Bronchial epithelial cell (primary cell): Measurements from ENCODE around the gene TMEM132D. TPM values are rescaled to one million over a fixed set of nuclear protein-coding genes. Genes with fewer than 3 reads are reported as not detected.

Experiments used
- DNase-seq: peaks from one replicate; pipeline ENCODE4 v3.0.0-alpha.2; 2010; ENCODE audit warnings: low read depth
- FAIRE-seq: peaks from 2 replicates; lab custom pipeline; 2011; peaks lifted over from hg19 to GRCh38; lab: Jason Lieb, UNC
- H3K27me3 ChIP-seq: 2 replicates; pipeline ENCODE4 v1.5.1; 2011; ENCODE audit warnings: low read length; ENCODE audit not compliant: control insufficient read depth, insufficient read depth
- H3K36me3 ChIP-seq: 2 replicates; pipeline ENCODE4 v1.5.1; 2011; ENCODE audit warnings: low read length; ENCODE audit not compliant: control insufficient read depth, insufficient read depth
- H3K4me3 ChIP-seq: 2 replicates; pipeline ENCODE4 v1.5.1; 2011; ENCODE audit warnings: mild to moderate bottlenecking, low read depth, low read length, control low read depth
- total RNA-seq: library from RNA; depleted of rRNA; stranded (reverse); fragments of >200 nt; gene quantifications from 2 replicates; pipeline ENCODE4 v1.2.1, GENCODE V29; 2014
- TF ChIP-seq, protein P1 (sequence below): IDR thresholded peaks from 2 replicates; pipeline ENCODE4 v1.5.1; 2011; ENCODE audit warnings: mild to moderate bottlenecking, moderate library complexity, low read length, control low read depth, inconsistent platforms; ENCODE audit not compliant: insufficient read depth, severe bottlenecking

TMEM132D gene
- total RNA-seq, result not detected in 2 replicates

DNA sequence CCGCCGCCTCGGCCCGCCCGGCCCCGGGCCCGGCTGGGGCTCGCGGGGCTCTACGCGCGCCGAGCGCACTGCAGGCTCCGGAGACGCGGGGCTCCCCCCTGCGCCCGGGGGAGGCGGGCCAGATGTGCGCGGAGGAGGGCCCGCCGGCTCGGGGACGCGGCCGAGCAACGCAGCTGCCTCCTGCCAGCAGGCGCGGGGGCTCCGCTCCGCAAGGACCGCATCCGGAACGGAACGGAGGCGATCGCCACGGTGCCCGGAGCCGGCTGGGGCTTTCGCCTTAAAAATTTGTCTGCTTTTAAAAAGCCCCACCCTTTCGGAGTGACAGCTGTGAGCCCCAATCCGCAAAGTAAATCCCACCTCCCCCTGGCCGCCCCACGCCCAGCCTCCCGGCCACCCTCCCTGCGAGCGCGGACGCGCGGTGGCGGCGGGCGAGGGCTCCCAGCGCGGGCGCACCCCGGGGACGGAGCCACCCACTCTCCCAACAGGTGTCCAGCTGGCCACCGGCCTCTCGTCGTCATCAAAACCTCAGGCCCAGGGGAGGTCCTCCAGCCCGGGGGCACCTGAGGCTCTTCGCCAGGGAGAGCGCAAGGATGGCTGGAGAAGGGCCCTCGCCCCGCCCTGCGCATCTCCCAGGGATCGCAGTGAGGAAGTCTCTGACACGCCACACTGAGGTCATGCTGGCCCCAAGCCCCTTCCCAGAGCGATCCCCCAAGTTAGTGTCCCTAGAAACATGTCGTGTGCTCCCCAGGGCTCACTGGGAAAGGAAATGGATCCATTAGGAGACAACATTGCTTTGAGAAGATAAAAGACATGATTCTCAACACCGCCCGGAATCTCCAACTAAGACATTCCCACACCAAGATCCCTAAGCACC lies at the start of gene TMEM132D:
TMEM132D (minus strand) TSS at position 70 of the 874 bp plus-strand sequence.
- FAIRE-seq (no peak), DNase-seq (no peak)
- TF ChIP-seq, protein P1, sequence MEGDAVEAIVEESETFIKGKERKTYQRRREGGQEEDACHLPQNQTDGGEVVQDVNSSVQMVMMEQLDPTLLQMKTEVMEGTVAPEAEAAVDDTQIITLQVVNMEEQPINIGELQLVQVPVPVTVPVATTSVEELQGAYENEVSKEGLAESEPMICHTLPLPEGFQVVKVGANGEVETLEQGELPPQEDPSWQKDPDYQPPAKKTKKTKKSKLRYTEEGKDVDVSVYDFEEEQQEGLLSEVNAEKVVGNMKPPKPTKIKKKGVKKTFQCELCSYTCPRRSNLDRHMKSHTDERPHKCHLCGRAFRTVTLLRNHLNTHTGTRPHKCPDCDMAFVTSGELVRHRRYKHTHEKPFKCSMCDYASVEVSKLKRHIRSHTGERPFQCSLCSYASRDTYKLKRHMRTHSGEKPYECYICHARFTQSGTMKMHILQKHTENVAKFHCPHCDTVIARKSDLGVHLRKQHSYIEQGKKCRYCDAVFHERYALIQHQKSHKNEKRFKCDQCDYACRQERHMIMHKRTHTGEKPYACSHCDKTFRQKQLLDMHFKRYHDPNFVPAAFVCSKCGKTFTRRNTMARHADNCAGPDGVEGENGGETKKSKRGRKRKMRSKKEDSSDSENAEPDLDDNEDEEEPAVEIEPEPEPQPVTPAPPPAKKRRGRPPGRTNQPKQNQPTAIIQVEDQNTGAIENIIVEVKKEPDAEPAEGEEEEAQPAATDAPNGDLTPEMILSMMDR, result no peak
- no peak within 1 kb of the TSS for H3K4me3 ChIP-seq
- H3K36me3 ChIP-seq, result no peaks in the 10 kb centered on the region
- H3K27me3 ChIP-seq, result peaks cover 2% of the 10 kb centered on the region

DNA sequence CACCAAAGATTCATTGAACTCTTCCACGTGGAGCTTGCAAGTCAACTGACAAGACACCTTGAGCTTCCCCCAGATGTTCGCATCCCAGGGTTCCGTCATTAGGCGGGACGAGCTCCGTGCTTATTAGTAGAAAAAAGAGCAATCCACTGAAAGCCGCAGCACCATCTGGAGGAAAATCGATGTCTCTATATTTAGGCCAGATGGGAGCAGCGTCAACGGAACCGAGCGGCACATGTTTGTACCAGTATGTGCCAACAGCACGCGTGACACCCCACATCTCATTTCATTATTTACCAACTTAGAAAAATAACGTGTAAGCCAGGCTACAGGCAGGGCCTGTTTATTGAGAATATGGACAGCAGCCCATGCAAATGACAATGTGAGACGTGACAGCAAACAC lies 45.8 kb upstream of the TMEM132D start:
- no peaks in the 10 kb centered on the region for H3K36me3 ChIP-seq
- no peaks in the 10 kb centered on the region for H3K27me3 ChIP-seq
- FAIRE-seq (no peak), DNase-seq (no peak)
- TF ChIP-seq, protein P1, result no peak
- H3K4me3 ChIP-seq, result no peak overlapping the region

DNA sequence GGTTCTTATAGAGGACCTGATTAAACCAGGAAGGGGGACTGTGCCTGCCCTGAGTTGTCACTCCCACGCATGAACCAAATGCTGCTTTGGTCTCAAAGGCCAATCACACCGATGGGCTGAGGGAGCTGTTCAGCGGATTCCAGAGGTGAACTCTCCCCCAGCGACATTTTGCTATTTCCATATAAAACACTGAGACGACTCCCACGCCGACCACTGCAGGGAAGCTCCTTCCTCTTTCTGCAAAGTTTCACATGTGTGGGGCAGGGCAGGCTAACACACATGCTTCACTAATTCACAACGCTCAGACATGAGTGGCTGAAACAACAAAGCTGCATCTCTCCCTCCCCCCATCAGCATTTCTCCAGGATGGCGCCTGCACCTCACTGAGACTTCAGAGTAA lies 37.8 kb upstream of the TMEM132D start:
- TF ChIP-seq, protein P1, result no peak
- H3K27me3 ChIP-seq, result no peaks in the 10 kb centered on the region
- no peak for DNase-seq
- no peaks in the 10 kb centered on the region for H3K36me3 ChIP-seq
- H3K4me3 ChIP-seq, result no peak overlapping the region
- no peak for FAIRE-seq

DNA sequence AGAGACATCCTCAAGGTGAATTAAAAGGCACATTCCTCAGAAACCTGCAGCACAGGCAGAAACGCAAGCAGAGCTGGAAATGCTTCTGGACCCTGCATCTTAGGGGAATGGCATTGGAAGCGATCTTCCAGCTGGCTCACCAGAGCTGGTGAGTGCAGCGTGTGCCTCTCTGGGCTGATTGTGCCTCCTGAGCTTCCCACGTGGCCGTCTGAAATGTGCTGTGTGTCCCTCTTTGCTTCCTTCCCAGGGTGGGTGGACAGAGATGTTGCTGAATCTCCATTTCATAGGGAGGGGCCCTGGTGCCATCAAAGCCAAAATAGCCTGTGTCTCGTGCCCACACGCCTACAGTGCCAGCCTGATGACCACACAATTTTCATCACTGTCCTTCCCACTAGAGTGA lies 34.3 kb upstream of the TMEM132D start:
- FAIRE-seq, result no peak
- TF ChIP-seq, protein P1, result no peak
- DNase-seq, result no peak
- no peaks in the 10 kb centered on the region for H3K36me3 ChIP-seq
- no peak overlapping the region for H3K4me3 ChIP-seq
- no peaks in the 10 kb centered on the region for H3K27me3 ChIP-seq

DNA sequence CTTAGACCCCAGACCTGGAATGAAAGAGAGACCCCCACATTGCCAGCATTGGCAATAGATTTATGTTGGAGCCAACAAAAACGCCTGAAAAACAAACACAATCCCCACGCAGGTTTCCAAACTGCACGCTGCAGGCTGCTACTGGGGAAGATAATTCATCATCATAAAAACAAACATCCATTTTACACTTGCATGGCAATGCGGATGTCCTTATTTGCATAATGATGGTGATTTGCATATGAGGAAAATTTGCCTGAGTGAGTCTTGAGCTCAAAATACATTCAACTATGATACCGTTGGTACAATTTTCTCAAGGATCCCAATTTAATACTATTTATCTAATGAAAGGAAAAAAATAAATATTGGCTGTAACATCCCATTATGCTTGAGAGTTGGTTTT lies 33.6 kb upstream of the TMEM132D start:
- no peak for FAIRE-seq
- H3K4me3 ChIP-seq, result no peak overlapping the region
- H3K36me3 ChIP-seq, result no peaks in the 10 kb centered on the region
- no peaks in the 10 kb centered on the region for H3K27me3 ChIP-seq
- TF ChIP-seq, protein P1, result no peak
- no peak for DNase-seq
